A673 (cell line): Measurements from ENCODE around the gene SIT1. TPM values are rescaled to one million over a fixed set of nuclear protein-coding genes. Genes with fewer than 3 reads are reported as not detected.

ENCODE experiments used
- BruUV-seq: library from RNA; stranded (reverse); fragments of 400-500 nt; replicated peaks from 2 replicates; lab custom pipeline; 2021; lab: Mats Ljungman, UMichigan
- CTCF ChIA-PET: fragments of 300-600 bp; sonication (Branson Sonifier 250); formaldehyde crosslinking; loops from one replicate; lab custom pipeline; 2022; ENCODE audit warnings: antibody characterized with exemption; lab: Charles Lee
- POLR2A ChIA-PET: fragments of 300-600 bp; sonication (Branson Sonifier 250); formaldehyde crosslinking; loops from one replicate; lab custom pipeline; 2022; ENCODE audit warnings: antibody characterized with exemption; ENCODE audit not compliant: low non-redundant PET; lab: Charles Lee
- DNase-seq: peaks from one replicate; pipeline ENCODE4 v3.0.0-alpha.2; 2015; ENCODE audit warnings: low spot score
- H3K27ac ChIP-seq: fragments of 200-600 bp; sonication (generic); 2 replicates; pipeline ENCODE4 v1.5.1; 2016; ENCODE audit warnings: mixed run types, low read depth, mild to moderate bottlenecking, mixed read lengths, antibody characterized with exemption, low read length; ENCODE audit not compliant: poor library complexity, severe bottlenecking
- H3K27me3 ChIP-seq: fragments of 200-600 bp; sonication (generic); replicated peaks from 2 replicates; pipeline ENCODE4 v1.6.1; 2017; ENCODE audit warnings: mixed run types, low read depth, mild to moderate bottlenecking, mixed read lengths, antibody characterized with exemption, low read length; ENCODE audit not compliant: insufficient read depth, poor library complexity
- H3K36me3 ChIP-seq: fragments of 200-600 bp; sonication (generic); 2 replicates; pipeline ENCODE4 v1.6.1; 2016; ENCODE audit warnings: mixed run types, mild to moderate bottlenecking, mixed read lengths, antibody characterized with exemption, low read length; ENCODE audit not compliant: insufficient read depth, poor library complexity, severe bottlenecking
- H3K4me1 ChIP-seq: fragments of 200-600 bp; sonication (generic); 2 replicates; pipeline ENCODE4 v1.6.1; 2017; ENCODE audit warnings: mixed run types, mild to moderate bottlenecking, mixed read lengths, antibody characterized with exemption, low read length; ENCODE audit not compliant: insufficient read depth, poor library complexity, severe bottlenecking
- H3K4me3 ChIP-seq: fragments of 200-600 bp; sonication (generic); 2 replicates; pipeline ENCODE4 v1.5.1; 2016; ENCODE audit warnings: low read depth, mixed run types, mild to moderate bottlenecking, mixed read lengths, low read length; ENCODE audit not compliant: poor library complexity, severe bottlenecking
- H3K9me3 ChIP-seq: fragments of 200-600 bp; sonication (generic); 2 replicates; pipeline ENCODE4 v1.6.1; 2016; ENCODE audit warnings: mixed run types, low read depth, mild to moderate bottlenecking, mixed read lengths, antibody characterized with exemption, low read length; ENCODE audit not compliant: poor library complexity, severe bottlenecking
- CTCF ChIP-seq: fragments of 300-800, 200-600 bp; sonication (generic); conservative IDR thresholded peaks from 2 replicates; pipeline ENCODE4 v1.5.1; 2017; ENCODE audit warnings: low read depth, mild to moderate bottlenecking, antibody characterized with exemption, low read length, moderate library complexity, mixed read lengths
- EZH2 ChIP-seq: fragments of 200-600 bp; sonication (generic); IDR thresholded peaks from 2 replicates; pipeline ENCODE4 v1.6.1; 2017; ENCODE audit warnings: borderline replicate concordance, low read depth, mild to moderate bottlenecking, mixed read lengths, antibody characterized with exemption, low read length; ENCODE audit not compliant: poor library complexity, severe bottlenecking
- intact Hi-C: fragments of 100-400 bp; cut with micrococcal nuclease; formaldehyde crosslinking; loops from one replicate; pipeline ENCODE4 v1.10.0; 2022; ENCODE audit not compliant: unreplicated experiment
- total RNA-seq: library from RNA; stranded (reverse); gene quantifications from 2 replicates; pipeline ENCODE4 v1.2.3, GENCODE V29; 2021

Gene SIT1
- total RNA-seq, 1 experiment from 2014 or later, result not detected

- no TSS peak for BruUV-seq
- Histone ChIP-seq H3K4me3 (peak overlapping the region; percentile 77), H3K9me3 (no peaks in the 10 kb centered on the region), H3K27me3 (no peaks in the 10 kb centered on the region), H3K4me1 (peaks cover 25% of the 10 kb centered on the region), H3K27ac (peak overlapping the region; percentile 92), H3K36me3 (no peaks in the 10 kb centered on the region)
- POLR2A ChIA-PET, result interaction anchor here (0.7 kb wide), 1 partner anchor 15 kb away, joined by 4 read pairs; no protein-coding TSS in a partner anchor
- DNase-seq, result no peak
- intact Hi-C loops, result no loop called here
- TF ChIP-seq CTCF (no peak), EZH2 (no peak)
- CTCF ChIA-PET, result interaction anchor here (0.7 kb wide), 1 partner anchor 30 kb away, joined by 5 read pairs; no protein-coding TSS in a partner anchor
These were observed 39.5 kb upstream of the SIT1 start for GRCh38 chr9:35690294-35690613.

GRCh38 chr9:35689542-35690293 lies 39.0 kb upstream of the SIT1 start, which contains the start of gene TPM2:
Gene TPM2, minus strand, starts transcription at chr9:35689925. Its CDS starts 108 bp downstream, at chr9:35689817.
- TF ChIP-seq EZH2, result no peak
- no peak for TF ChIP-seq CTCF
- Histone ChIP-seq H3K4me3 (peak within 1 kb of the TSS; percentile 77), H3K9me3 (no peaks in the 10 kb centered on the region), H3K36me3 (peaks cover under 1% of the 10 kb centered on the region), H3K27ac (peak within 1 kb of the TSS; percentile 92), H3K27me3 (no peaks in the 10 kb centered on the region), H3K4me1 (peaks cover 25% of the 10 kb centered on the region)
- intact Hi-C loops, result no loop called here
- ChIA-PET POLR2A (interaction anchor here (0.7 kb wide), 1 partner anchor 14 kb away, joined by 4 read pairs; no protein-coding TSS in a partner anchor), CTCF (interaction anchor here (0.7 kb wide), 1 partner anchor 29 kb away, joined by 5 read pairs; no protein-coding TSS in a partner anchor)
- no peak for DNase-seq
- no TSS peak for BruUV-seq

- DNase-seq, result peak; percentile 78
- CTCF ChIA-PET, result interaction anchor here (0.5 to 1.2 kb wide), 3 partner anchors 8 to 42 kb away, joined by 4 to 7 read pairs (median 6); no protein-coding TSS in a partner anchor
- no peaks in the 10 kb centered on the region for H3K27me3 ChIP-seq
- peaks cover 25% of the 10 kb centered on the region for H3K4me1 ChIP-seq
- H3K4me3 ChIP-seq, result peak overlapping the region; percentile 77
- no peak for TF ChIP-seq CTCF
- no peak for TF ChIP-seq EZH2
- H3K27ac ChIP-seq, result peak overlapping the region; percentile 92
- no peaks in the 10 kb centered on the region for H3K9me3 ChIP-seq
- TSS peak; percentile 12 for BruUV-seq
- intact Hi-C loops, result no loop called here
- H3K36me3 ChIP-seq, result peaks cover 5% of the 10 kb centered on the region
- POLR2A ChIA-PET, result no interaction called here
These were observed 38.1 kb upstream of the SIT1 start for GRCh38 chr9:35688558-35689541.
